ENCODE measurements around the gene OMP. TPM values are rescaled to one million over a fixed set of nuclear protein-coding genes. Genes with fewer than 3 reads are reported as not detected.

Gene OMP
- total and polyA plus RNA-seq, 2 experiments from 2014 or later = not detected

- 92% methylated on average over 2 of the region's 2 CpGs for WGBS (ENCODE audit: low lambda C conversion rate, missing lambda C conversion rate)
- peaks cover 14% of the 10 kb centered on the region for H3K4me1 ChIP-seq (ENCODE audit: insufficient read depth)
These were observed 679 bp downstream of the OMP start for GRCh38 chr11:77103319-77103718.

GRCh38 chr11:77104727-77105126 lies 2.1 kb downstream of the OMP start:
- Histone ChIP-seq H3K4me1 (ENCODE audit: insufficient read depth) (peaks cover 16% of the 10 kb centered on the region), H3K27me3 (no peaks in the 10 kb centered on the region), H2AFZ (no peak overlapping the region), H4K20me1 (ENCODE audit: insufficient read depth, poor library complexity, severe bottlenecking) (no peaks in the 10 kb centered on the region), H3K36me3 (replicated peaks; ENCODE audit: insufficient read depth, low read depth) (no peaks in the 10 kb centered on the region), H3K4me3 (no peak overlapping the region), H3K27ac (no peak overlapping the region), H3K9me2 (replicated peaks; ENCODE audit: insufficient read depth) (no peaks in the 10 kb centered on the region), H3K4me2 (no peak overlapping the region), H3K9me3 (ENCODE audit: low read depth) (no peaks in the 10 kb centered on the region), H3K79me2 (no peaks in the 10 kb centered on the region)
- DNase-seq (ENCODE audit: low spot score) = no peak
- whole genome bisulfite sequencing (ENCODE audit: low lambda C conversion rate, missing lambda C conversion rate) = 80% methylated on average over 8 of the region's 8 CpGs
- no peak for TF ChIP-seq CTCF (IDR thresholded peaks at IDR 0.05; ENCODE audit: poor library complexity)
- no peak for TF ChIP-seq EZH2 (IDR thresholded peaks at IDR 0.05; ENCODE audit: borderline replicate concordance)
- TF ChIP-seq EZH2phosphoT487 (IDR thresholded peaks at IDR 0.05; ENCODE audit: low read depth, severe bottlenecking, unreplicated experiment) = no peak

More at GRCh38 chr11:77103319-77103718, 679 bp downstream of the OMP start:
- Histone ChIP-seq H4K20me1 (ENCODE audit: insufficient read depth, poor library complexity, severe bottlenecking) (no peaks in the 10 kb centered on the region), H3K36me3 (replicated peaks; ENCODE audit: insufficient read depth, low read depth) (no peaks in the 10 kb centered on the region), H3K27ac (no peak overlapping the region), H2AFZ (no peak overlapping the region), H3K27me3 (no peaks in the 10 kb centered on the region), H3K4me2 (no peak overlapping the region), H3K79me2 (no peaks in the 10 kb centered on the region), H3K9me3 (ENCODE audit: low read depth) (no peaks in the 10 kb centered on the region), H3K9me2 (replicated peaks; ENCODE audit: insufficient read depth) (no peaks in the 10 kb centered on the region), H3K4me3 (no peak overlapping the region)
- TF ChIP-seq EZH2 (IDR thresholded peaks at IDR 0.05; ENCODE audit: borderline replicate concordance) = no peak
- no peak for TF ChIP-seq EZH2phosphoT487 (IDR thresholded peaks at IDR 0.05; ENCODE audit: low read depth, severe bottlenecking, unreplicated experiment)
- no peak for TF ChIP-seq CTCF (IDR thresholded peaks at IDR 0.05; ENCODE audit: poor library complexity)
- DNase-seq (ENCODE audit: low spot score) = no peak

DNA sequence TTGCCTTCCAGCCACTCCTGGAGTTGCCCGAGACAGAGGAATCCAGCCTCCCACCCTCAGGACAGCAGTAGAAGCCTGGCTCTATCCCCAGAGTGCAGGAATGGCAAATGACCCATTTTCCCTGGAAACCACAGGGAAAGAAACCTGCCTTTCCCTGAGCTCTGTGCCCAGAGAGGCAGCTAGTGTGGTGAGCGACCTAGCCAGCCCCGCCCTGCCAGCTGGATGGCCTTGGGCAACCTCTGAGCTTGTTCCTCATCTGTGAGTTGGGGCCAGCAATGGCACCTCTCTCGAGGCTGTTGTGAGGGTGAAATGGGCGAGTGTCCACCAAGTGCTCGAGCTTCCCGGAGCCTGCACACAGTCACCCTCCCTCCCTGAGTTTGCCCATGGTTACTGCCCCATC lies 3.7 kb downstream of the OMP start:
- no peak for TF ChIP-seq EZH2 (IDR thresholded peaks at IDR 0.05; ENCODE audit: borderline replicate concordance)
- TF ChIP-seq CTCF (IDR thresholded peaks at IDR 0.05; ENCODE audit: poor library complexity) = no peak
- no peak for TF ChIP-seq EZH2phosphoT487 (IDR thresholded peaks at IDR 0.05; ENCODE audit: low read depth, severe bottlenecking, unreplicated experiment)
- Histone ChIP-seq H3K79me2 (no peaks in the 10 kb centered on the region), H3K27ac (no peak overlapping the region), H3K9me3 (ENCODE audit: low read depth) (no peaks in the 10 kb centered on the region), H4K20me1 (ENCODE audit: insufficient read depth, poor library complexity, severe bottlenecking) (no peaks in the 10 kb centered on the region), H3K9me2 (replicated peaks; ENCODE audit: insufficient read depth) (no peaks in the 10 kb centered on the region), H3K4me1 (ENCODE audit: insufficient read depth) (peaks cover 16% of the 10 kb centered on the region), H3K27me3 (no peaks in the 10 kb centered on the region), H2AFZ (no peak overlapping the region), H3K4me3 (no peak overlapping the region), H3K4me2 (no peak overlapping the region), H3K36me3 (replicated peaks; ENCODE audit: insufficient read depth, low read depth) (no peaks in the 10 kb centered on the region)
- DNase-seq (ENCODE audit: low spot score) = no peak
- 93% methylated on average over 7 of the region's 7 CpGs for WGBS (ENCODE audit: low lambda C conversion rate, missing lambda C conversion rate)

- H3K4me1 ChIP-seq (ENCODE audit: insufficient read depth) = peaks cover 16% of the 10 kb centered on the region
These were observed 4.1 kb downstream of the OMP start for GRCh38 chr11:77106759-77107158.

More at GRCh38 chr11:77106759-77107158, 4.1 kb downstream of the OMP start:
- Histone ChIP-seq H3K27me3 (no peaks in the 10 kb centered on the region), H3K9me3 (ENCODE audit: low read depth) (no peaks in the 10 kb centered on the region), H3K4me3 (no peak overlapping the region), H2AFZ (no peak overlapping the region), H4K20me1 (ENCODE audit: insufficient read depth, poor library complexity, severe bottlenecking) (no peaks in the 10 kb centered on the region), H3K9me2 (replicated peaks; ENCODE audit: insufficient read depth) (no peaks in the 10 kb centered on the region), H3K36me3 (replicated peaks; ENCODE audit: insufficient read depth, low read depth) (no peaks in the 10 kb centered on the region), H3K4me2 (no peak overlapping the region), H3K79me2 (no peaks in the 10 kb centered on the region), H3K27ac (no peak overlapping the region)
- 98% methylated on average over 13 of the region's 13 CpGs for WGBS (ENCODE audit: low lambda C conversion rate, missing lambda C conversion rate)
- no peak for DNase-seq (ENCODE audit: low spot score)
- no peak for TF ChIP-seq CTCF (IDR thresholded peaks at IDR 0.05; ENCODE audit: poor library complexity)
- TF ChIP-seq EZH2phosphoT487 (IDR thresholded peaks at IDR 0.05; ENCODE audit: low read depth, severe bottlenecking, unreplicated experiment) = no peak
- no peak for TF ChIP-seq EZH2 (IDR thresholded peaks at IDR 0.05; ENCODE audit: borderline replicate concordance)
